Measurements from ENCODE around the gene PRICKLE4. TPM values are rescaled to one million over a fixed set of nuclear protein-coding genes. Genes with fewer than 3 reads are reported as not detected.

The PRICKLE4 gene
- total and polyA plus RNA-seq, 2 of the 4 experiments (the other 2 are of a cell fraction): 0.72 TPM; not detected in 1

GRCh38 chr6:41815587-41815986, 35.0 kb downstream of the PRICKLE4 start:
- DNase-seq: no peak
- Histone ChIP-seq H3K14ac (replicated peaks; ENCODE audit: low read depth, low read length) (no peak overlapping the region), H3K23ac (ENCODE audit: low read depth, low read length) (no peak overlapping the region), H3K18ac (ENCODE audit: low read depth, low read length) (no peak overlapping the region), H3K4me2 (ENCODE audit: low read depth, low read length) (no peak overlapping the region), H3K27ac (ENCODE audit: insufficient read depth, low read length) (no peak overlapping the region), H3K4me1 (ENCODE audit: control insufficient read depth, insufficient read depth, low read length) (no peaks in the 10 kb centered on the region), H2AFZ (replicated peaks; ENCODE audit: low read length, poor library complexity) (no peak overlapping the region), H4K91ac (ENCODE audit: insufficient read depth, low read depth, low read length) (no peak overlapping the region), H3K36me3 (ENCODE audit: control insufficient read depth, insufficient read depth, low read length) (no peaks in the 10 kb centered on the region), H2AK5ac (ENCODE audit: low read depth, low read length) (no peak overlapping the region), H4K8ac (ENCODE audit: low read depth in 2 of 2, low read length in 2 of 2) (no peak overlapping the region), H3K9me3 (ENCODE audit: control insufficient read depth, insufficient read depth, low read length) (no peaks in the 10 kb centered on the region), H3K79me1 (ENCODE audit: low read depth in 1 of 2, low read length in 2 of 2) (no peaks in the 10 kb centered on the region), H3K4me3 (ENCODE audit: insufficient read depth, low read depth, low read length) (no peak overlapping the region), H2AK9ac (replicated peaks; ENCODE audit: low read depth, low read length, poor library complexity) (no peak overlapping the region), H4K5ac (ENCODE audit: low read depth, low read length) (no peak overlapping the region), H4K20me1 (ENCODE audit: insufficient read depth, low read length) (no peaks in the 10 kb centered on the region), H2BK5ac (ENCODE audit: low read depth, low read length, poor library complexity, severe bottlenecking) (no peak overlapping the region), H3K56ac (ENCODE audit: extremely low read depth, insufficient read depth, low read length) (no peak overlapping the region), H3K4ac (ENCODE audit: low read depth, low read length) (no peak overlapping the region), H3K9me1 (ENCODE audit: insufficient read depth, low read length) (no peaks in the 10 kb centered on the region), H3K27me3 (ENCODE audit: control insufficient read depth, insufficient read depth, low read length) (no peaks in the 10 kb centered on the region), H2BK20ac (ENCODE audit: low read depth, low read length) (no peak overlapping the region), H2BK120ac (ENCODE audit: low read depth, low read length) (no peak overlapping the region), H3K9ac (ENCODE audit: low read depth, low read length) (no peak overlapping the region), H2BK15ac (ENCODE audit: low read depth, low read length) (no peak overlapping the region)
- in situ Hi-C loops (cut with MboI; ENCODE audit: low sequenced_read_pairs): no loop called here
- no peak for ATAC-seq (ENCODE audit: low read depth)
- ChIA-PET CTCF (no interaction called here), POLR2A (ENCODE audit: unreplicated experiment) (interaction anchor here (0.5 kb wide), 1 partner anchor 79 kb away, joined by 4 read pairs; the partner anchor contains the start of gene USP49)
- no CpG with 5 or more reads among the region's 1 CpG for WGBS, 2 experiments (ENCODE audit: extremely low coverage in 2 of 2, insufficient read length in 1 of 2)
- TF ChIP-seq POLR2A (IDR thresholded peaks at IDR 0.05; ENCODE audit: low read depth, low read length) (no peak), RCOR1 (IDR thresholded peaks at IDR 0.05; ENCODE audit: insufficient replicate concordance, low read length) (no peak), MAZ (IDR thresholded peaks at IDR 0.05; ENCODE audit: borderline replicate concordance, low read depth, low read length) (no peak), CHD1 (IDR thresholded peaks at IDR 0.05; ENCODE audit: low read depth, low read length) (no peak), CEBPB (IDR thresholded peaks at IDR 0.05; ENCODE audit: low read depth, low read length) (no peak), MAFK (IDR thresholded peaks at IDR 0.05; ENCODE audit: low read depth, low read length) (no peak), FOS (IDR thresholded peaks at IDR 0.05; ENCODE audit: low read depth, low read length) (no peak)
- TF ChIP-seq, protein P1, sequence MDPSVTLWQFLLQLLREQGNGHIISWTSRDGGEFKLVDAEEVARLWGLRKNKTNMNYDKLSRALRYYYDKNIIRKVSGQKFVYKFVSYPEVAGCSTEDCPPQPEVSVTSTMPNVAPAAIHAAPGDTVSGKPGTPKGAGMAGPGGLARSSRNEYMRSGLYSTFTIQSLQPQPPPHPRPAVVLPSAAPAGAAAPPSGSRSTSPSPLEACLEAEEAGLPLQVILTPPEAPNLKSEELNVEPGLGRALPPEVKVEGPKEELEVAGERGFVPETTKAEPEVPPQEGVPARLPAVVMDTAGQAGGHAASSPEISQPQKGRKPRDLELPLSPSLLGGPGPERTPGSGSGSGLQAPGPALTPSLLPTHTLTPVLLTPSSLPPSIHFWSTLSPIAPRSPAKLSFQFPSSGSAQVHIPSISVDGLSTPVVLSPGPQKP (IDR thresholded peaks at IDR 0.05; ENCODE audit: borderline replicate concordance, low read depth, low read length): no peak
- TF ChIP-seq, protein P2, sequence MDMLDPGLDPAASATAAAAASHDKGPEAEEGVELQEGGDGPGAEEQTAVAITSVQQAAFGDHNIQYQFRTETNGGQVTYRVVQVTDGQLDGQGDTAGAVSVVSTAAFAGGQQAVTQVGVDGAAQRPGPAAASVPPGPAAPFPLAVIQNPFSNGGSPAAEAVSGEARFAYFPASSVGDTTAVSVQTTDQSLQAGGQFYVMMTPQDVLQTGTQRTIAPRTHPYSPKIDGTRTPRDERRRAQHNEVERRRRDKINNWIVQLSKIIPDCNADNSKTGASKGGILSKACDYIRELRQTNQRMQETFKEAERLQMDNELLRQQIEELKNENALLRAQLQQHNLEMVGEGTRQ (IDR thresholded peaks at IDR 0.05; ENCODE audit: low read depth, low read length): no peak
- BruUV-seq (replicated peaks): no TSS peak
- dilution Hi-C loops (cut with HindIII; ENCODE audit: low sequenced_read_pairs, unreplicated experiment): no loop called here
- intact Hi-C loops (cut with micrococcal nuclease): no loop called here
